Body of pancreas (tissue), 4 donors: ENCODE data around the gene PDLIM4. TPM values are rescaled to one million over a fixed set of nuclear protein-coding genes. Genes with fewer than 3 reads are reported as not detected.
A peak's percentile ranks its signal among the peaks of the same experiment; 100 is the strongest.

Experiments used
- ATAC-seq: fragments of 150-250 bp; one replicate; pipeline ENCODE4 v1.9.1; 2016
- DNase-seq, 4 donors: peaks; one replicate each; pipeline ENCODE4 v3.0.0-alpha.2; 2019
- H3K27ac ChIP-seq, 4 donors: fragments of 200-600 bp; sonication (generic); 1 replicate in 3 of 4; 2 replicates in 1 of 4; pipeline versions ENCODE4 v1.5.1 to v1.6.1; 2016 to 2019; ENCODE audit warnings: mild to moderate bottlenecking in 1 of 4, mixed read lengths in 1 of 4, moderate library complexity in 1 of 4
- H3K27me3 ChIP-seq, 2 donors: fragments of 200-600 bp; sonication (generic); one replicate each; pipeline ENCODE4 v1.6.0; 2016; ENCODE audit warnings: mild to moderate bottlenecking in 1 of 2
- H3K36me3 ChIP-seq, 2 donors: fragments of 200-600 bp; sonication (generic); replicated peaks in 1 of 2; 2 replicates each; pipeline ENCODE4 v1.5.1; 2016; ENCODE audit warnings: low read depth in 2 of 2; ENCODE audit not compliant: insufficient read depth in 1 of 2
- H3K4me1 ChIP-seq: fragments of 200-600 bp; sonication (generic); one replicate; pipeline ENCODE4 v1.6.0; 2016
- H3K4me3 ChIP-seq, 2 donors: fragments of 200-600 bp; sonication (generic); 1 replicate in 1 of 2; 2 replicates in 1 of 2; pipeline ENCODE4 v1.5.1; 2016 to 2019
- H3K9me3 ChIP-seq, 3 donors: fragments of 200-600 bp; sonication (generic); 1 replicate in 2 of 3; 2 replicates in 1 of 3; pipeline ENCODE4 v1.5.1; 2016
- POLR2A ChIP-seq, 3 donors: fragments of 450-650 bp; IDR thresholded peaks; one replicate each; pipeline ENCODE4 v1.6.1; 2016; ENCODE audit warnings: antibody characterized with exemption in 3 of 3, mild to moderate bottlenecking in 2 of 3
- WGBS, 2 donors: methylation state at CpG; one replicate each; pipeline ENCODE4 v1.1.5; 2017; 5-methylcytosine and 5-hydroxymethylcytosine counted together
- intact Hi-C: fragments of 100-400 bp; cut with DNase I; formaldehyde crosslinking; loops from one replicate; pipeline ENCODE4 v1.15.1; 2023
- total RNA-seq, 2 donors: library from RNA; depleted of rRNA; stranded (reverse); fragments of >200 nt; gene quantifications; one replicate each; pipeline ENCODE4 v1.1.0, GENCODE V29; 2016
- TF ChIP-seq, protein P1 (sequence below), 7 experiments: fragments of 450-650 bp in 4 of 7; fragments of 200-600 bp in 3 of 7; sonication (generic) in 3 of 7; IDR thresholded peaks; one replicate each; pipeline ENCODE4 v1.5.1; 2016 to 2019; ENCODE audit warnings: antibody characterized with exemption in 7 of 7

The PDLIM4 gene
- total RNA-seq, 2 donors from 2014 or later: 4.2 to 4.3 TPM

DNA sequence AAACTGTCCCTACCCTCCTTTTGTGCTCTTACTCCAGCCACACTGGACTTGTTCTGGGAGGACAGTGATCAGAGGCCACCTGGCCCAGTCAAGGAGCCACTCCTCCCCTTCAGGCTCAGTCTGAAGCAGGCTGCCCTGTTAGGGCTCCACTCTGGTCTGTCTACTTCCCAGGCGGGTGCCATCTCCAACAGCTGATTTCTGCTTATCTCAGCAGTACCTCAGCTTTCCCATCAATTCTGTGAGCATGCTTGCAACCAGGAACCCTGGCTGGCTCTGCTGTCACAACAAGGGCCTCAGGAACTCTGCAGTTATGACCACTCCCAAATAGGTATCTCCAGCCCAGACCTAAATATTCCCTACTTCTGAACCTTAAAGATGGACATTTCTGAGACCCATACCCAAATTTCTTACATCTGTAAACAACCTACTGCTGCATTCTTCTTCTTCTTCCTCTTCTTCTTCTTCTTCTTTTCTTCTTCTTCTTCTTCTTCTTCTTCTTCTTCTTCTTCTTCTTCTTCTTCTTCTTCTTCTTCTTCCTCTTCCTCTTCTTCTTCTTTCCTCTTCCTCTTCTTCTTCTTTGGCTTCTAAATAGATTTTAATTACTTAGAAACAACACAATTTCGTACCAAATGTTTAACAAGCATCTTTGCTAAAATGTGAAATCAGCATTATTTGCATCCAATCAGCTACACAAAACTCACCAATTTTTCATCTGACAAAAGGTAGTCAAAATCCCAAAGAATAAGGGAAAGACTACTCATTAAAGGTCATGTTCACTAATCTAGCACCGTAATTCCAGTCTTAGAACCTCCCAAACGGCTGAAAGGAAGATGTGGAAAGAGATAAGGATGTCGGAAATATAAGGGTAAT, 23.1 kb downstream of the PDLIM4 start:
- intact Hi-C loops: no loop called here
- no peaks in the 10 kb centered on the region for H3K9me3 ChIP-seq
- no peaks in the 10 kb centered on the region for H3K27me3 ChIP-seq
- ATAC-seq (no peak), DNase-seq (no peak)
- H3K4me3 ChIP-seq: no peak overlapping the region
- no peaks in the 10 kb centered on the region for H3K4me1 ChIP-seq
- no peak overlapping the region for H3K27ac ChIP-seq
- no peaks in the 10 kb centered on the region for H3K36me3 ChIP-seq
- 73 to 80% methylated on average over 5 of the region's 5 CpGs for WGBS, 2 donors
- TF ChIP-seq, protein P1, sequence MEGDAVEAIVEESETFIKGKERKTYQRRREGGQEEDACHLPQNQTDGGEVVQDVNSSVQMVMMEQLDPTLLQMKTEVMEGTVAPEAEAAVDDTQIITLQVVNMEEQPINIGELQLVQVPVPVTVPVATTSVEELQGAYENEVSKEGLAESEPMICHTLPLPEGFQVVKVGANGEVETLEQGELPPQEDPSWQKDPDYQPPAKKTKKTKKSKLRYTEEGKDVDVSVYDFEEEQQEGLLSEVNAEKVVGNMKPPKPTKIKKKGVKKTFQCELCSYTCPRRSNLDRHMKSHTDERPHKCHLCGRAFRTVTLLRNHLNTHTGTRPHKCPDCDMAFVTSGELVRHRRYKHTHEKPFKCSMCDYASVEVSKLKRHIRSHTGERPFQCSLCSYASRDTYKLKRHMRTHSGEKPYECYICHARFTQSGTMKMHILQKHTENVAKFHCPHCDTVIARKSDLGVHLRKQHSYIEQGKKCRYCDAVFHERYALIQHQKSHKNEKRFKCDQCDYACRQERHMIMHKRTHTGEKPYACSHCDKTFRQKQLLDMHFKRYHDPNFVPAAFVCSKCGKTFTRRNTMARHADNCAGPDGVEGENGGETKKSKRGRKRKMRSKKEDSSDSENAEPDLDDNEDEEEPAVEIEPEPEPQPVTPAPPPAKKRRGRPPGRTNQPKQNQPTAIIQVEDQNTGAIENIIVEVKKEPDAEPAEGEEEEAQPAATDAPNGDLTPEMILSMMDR (IDR thresholded peaks at IDR 0.05): no peak
- TF ChIP-seq POLR2A (IDR thresholded peaks at IDR 0.05): no peak

DNA sequence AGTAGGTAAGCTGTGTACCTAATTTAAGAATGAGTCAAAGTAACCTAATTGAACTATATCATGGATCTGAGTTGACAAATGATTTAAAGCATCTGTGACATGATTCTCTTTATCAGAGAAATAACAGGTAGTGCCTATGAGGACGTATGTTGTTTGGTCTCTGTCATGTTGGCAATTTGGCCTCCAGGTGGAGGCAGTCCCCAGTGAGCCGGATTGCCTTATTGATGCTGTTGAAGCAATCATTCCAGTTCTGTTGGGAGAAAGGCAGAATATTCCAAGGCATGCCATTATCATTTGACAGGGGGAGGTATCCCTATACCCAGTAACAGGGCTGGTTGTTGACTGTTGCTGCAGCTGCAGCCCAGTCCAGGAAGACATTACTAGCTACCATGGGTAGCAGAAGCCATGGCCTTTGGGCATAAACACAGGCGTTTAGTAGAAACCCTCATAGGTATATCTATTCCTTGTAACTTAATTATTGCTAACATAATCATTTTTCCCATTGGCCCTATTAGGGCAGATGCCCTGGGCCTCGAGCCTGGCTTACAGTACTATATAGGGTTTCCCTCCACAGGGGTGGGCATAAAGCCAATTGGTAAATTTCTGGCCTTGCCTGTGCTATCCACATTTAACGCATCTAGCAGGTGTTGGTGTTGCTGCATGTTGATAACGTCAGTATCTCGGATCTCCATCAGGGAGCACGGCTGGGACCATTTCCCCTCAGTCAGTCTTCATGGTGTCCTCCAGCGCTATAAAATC, 24.5 kb downstream of the PDLIM4 start:
- H3K27me3 ChIP-seq: no peaks in the 10 kb centered on the region
- H3K36me3 ChIP-seq: no peaks in the 10 kb centered on the region
- TF ChIP-seq, protein P1 (IDR thresholded peaks at IDR 0.05): no peak
- TF ChIP-seq POLR2A (IDR thresholded peaks at IDR 0.05): no peak
- H3K27ac ChIP-seq: no peak overlapping the region
- no peak overlapping the region for H3K4me3 ChIP-seq
- no peak for DNase-seq
- intact Hi-C loops: no loop called here
- ATAC-seq: no peak
- no peaks in the 10 kb centered on the region for H3K9me3 ChIP-seq
- no peaks in the 10 kb centered on the region for H3K4me1 ChIP-seq
- WGBS, 2 donors: 75 to 81% methylated on average over 9 of the region's 9 CpGs

DNA sequence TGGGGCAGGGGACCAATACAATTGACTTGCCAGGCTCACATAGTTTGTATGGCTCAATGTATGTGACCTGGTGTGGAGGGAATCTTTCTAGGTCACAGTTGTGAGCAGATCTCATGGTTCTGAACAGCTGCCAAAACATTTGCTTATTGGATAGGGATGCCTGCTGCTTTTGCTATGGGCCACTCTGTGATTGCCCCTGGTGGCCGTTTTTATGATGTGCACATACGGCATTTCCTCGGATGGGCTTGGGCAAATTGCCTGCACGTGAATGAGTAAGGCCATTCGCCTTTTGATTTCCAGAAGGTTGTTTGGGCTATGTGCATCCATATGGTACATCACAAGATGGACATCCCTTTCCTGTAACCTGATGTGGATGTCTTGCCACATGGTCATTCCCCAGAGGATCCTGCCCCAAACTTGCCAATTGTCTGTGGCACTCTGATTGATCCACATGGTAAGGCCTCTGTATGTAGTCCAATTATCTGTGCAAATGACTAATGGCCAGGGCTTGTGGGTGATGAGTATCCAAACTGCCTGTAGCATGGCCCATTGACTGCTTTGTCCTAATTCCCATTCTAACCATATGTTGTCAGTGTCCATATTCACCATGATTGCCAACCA, 26.0 kb downstream of the PDLIM4 start:
- Histone ChIP-seq H3K36me3 (no peaks in the 10 kb centered on the region), H3K4me1 (no peaks in the 10 kb centered on the region), H3K27me3 (no peaks in the 10 kb centered on the region), H3K9me3 (no peaks in the 10 kb centered on the region), H3K27ac (no peak overlapping the region), H3K4me3 (no peak overlapping the region)
- 8 to 19% methylated on average over 5 of the region's 5 CpGs for WGBS, 2 donors
- ATAC-seq (peak; percentile 84), DNase-seq (peak; percentile 54 to 74 (median 70))
- no peak for TF ChIP-seq POLR2A (IDR thresholded peaks at IDR 0.05)
- TF ChIP-seq, protein P1 (IDR thresholded peaks at IDR 0.05): peak; percentile 36 to 71 (median 54)
- intact Hi-C loops: no loop called here

DNA sequence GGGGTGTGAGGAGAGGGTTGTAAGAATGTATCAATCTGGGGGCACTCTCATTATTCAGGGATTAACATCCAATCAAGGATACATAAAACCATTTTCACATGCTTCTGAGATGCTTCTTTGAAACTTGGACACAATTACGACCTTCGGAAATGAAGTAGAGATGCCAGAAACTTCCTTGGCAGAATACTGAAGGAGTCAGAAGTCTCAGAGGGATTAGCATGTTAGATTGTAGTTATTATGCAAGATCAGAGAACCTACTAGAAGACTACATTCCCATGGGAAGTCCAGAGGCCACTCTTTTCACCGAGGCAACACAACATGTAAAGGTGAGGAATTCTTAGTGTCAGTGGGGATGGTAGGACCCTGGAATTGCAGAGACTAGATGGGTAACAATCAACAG, 31.6 kb downstream of the PDLIM4 start:
- ATAC-seq (no peak), DNase-seq (peak in 1 of 4 donors; percentile 0)
- TF ChIP-seq, protein P1 (IDR thresholded peaks at IDR 0.05): no peak
- no peak for TF ChIP-seq POLR2A (IDR thresholded peaks at IDR 0.05)
- 66 to 77% methylated on average over 3 of the region's 3 CpGs for WGBS, 2 donors
- Histone ChIP-seq H3K27ac (no peak overlapping the region), H3K4me3 (no peak overlapping the region), H3K36me3 (no peaks in the 10 kb centered on the region), H3K4me1 (peaks cover 8% of the 10 kb centered on the region), H3K27me3 (no peaks in the 10 kb centered on the region), H3K9me3 (no peaks in the 10 kb centered on the region)
- intact Hi-C loops: no loop called here
